NCI-H446 treated with DMSO at 0.1 percent for 48 hours (cell line): Measurements from ENCODE around the gene PRKD1.

ENCODE experiments used
- DNase-seq: peaks from one replicate; lab custom pipeline; 2025; lab: John Stamatoyannopoulos, UW

Gene PRKD1

GRCh38 chr14:29927376-29928116 lies at the start of gene PRKD1:
Gene PRKD1 (minus strand): TSS chr14:29927847.
- peak; percentile 59 for DNase-seq

DNA sequence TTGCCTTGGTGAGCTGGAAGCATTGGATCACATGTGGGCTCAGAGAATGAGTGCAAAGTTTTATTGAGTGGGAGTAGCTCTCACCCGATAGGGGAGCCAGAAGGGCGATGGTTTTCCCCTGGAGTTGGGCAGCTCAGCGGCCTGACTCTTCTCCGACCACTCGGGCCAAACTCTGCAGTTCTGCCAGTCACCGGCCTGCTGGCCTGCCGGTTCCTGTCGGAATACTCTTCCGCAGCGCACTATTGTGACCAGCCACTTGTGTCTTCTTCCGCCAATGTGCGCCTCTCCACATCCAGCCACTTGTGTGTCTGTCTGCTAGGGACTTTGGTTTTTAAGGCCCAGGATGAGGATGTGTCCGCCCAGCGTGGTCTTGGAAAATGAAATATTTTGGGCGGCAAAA lies 43.5 kb upstream of the PRKD1 start:
- no peak for DNase-seq

GRCh38 chr14:29955087-29955486 lies 27.4 kb upstream of the PRKD1 start:
- DNase-seq: no peak

GRCh38 chr14:29953501-29953900 lies 25.9 kb upstream of the PRKD1 start:
- DNase-seq: no peak

- DNase-seq: no peak
Measured at GRCh38 chr14:29944091-29944490, 16.4 kb upstream of the PRKD1 start.

- no peak for DNase-seq
Measured at GRCh38 chr14:29941401-29941800, 13.8 kb upstream of the PRKD1 start.

DNA sequence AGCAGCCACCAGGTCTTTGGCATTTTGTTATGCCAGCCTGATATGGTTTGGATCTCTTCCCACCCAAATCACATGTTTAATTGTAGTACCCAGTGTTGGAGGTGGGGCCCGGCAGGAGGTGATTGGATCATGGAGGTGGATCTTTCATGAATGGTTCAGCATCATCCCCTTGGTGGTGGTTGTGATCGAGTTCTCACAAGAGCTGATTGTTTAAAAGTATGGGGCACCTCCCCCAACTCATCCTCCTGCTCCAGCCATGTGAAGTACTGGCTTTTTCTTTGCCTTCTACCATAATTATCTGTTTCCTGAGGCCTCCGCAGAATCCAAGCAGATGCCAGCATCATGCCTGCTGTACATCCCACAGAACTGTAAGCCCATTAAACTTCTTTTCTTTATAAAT lies 12.8 kb upstream of the PRKD1 start:
- DNase-seq: no peak

- no peak for DNase-seq
Measured at GRCh38 chr14:29937116-29937515, 9.5 kb upstream of the PRKD1 start.

GRCh38 chr14:29930283-29930682 lies 2.6 kb upstream of the PRKD1 start:
- no peak for DNase-seq

DNA sequence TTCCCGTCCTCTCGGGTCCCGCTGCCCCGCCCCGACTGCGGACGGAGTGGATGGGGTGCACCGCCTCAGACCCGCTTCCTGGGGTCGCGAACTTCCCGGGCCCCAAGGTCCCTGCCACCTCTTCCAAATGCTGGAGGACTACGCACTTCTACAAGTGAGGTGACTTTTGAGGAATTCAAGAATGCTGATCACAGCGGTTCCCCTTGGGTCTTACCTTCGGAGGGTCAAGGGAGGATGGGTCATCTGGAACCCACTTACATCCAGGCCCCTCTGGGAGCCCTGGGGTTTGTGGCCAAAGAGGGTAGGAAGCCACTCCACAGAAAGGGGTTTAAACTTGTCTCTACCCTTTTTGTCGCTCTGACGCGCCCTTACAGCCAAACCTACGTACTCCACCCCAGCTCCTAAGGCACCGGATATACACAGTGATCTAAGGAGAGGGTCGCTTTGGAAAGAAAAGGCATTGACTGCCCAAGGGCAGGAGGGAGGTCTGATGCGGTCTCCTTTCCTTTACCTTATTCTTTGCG lies 532 bp upstream of the PRKD1 start:
- DNase-seq: no peak

DNA sequence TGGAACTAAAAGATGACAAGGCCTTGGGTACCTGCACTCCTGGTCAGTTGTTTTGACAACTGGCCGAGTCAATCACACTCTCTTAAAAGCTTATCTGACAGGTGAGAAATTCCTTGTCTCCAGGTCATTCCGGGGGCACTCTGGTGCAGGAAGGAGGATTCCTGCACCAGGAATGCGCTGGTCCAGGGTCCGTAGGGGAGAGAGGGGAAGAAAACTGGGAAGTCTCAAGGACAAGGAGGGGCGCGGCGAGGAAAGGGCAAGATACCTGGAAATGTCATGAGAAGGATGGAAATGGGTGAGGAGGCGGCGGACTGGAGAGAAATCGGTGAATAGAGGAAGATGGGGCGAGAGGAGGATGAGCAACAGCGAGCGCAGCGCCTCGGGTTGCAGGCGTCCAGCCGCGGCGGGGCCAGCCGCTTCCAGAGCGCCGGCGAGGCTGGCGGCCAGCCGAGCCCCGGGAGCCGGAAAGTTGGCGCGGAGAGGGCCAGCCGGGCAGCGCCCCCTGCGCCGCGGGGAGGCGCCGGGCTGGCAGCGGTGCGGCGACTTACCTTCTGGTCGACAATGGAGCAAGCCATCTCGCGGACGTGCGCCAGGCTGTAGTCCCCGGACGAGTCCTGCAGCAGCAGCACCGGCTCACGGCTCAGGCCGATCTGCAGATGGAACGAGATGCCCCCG lies 809 bp downstream of the PRKD1 start:
- DNase-seq: peak; percentile 89

GRCh38 chr14:29926228-29926627 lies 1.4 kb downstream of the PRKD1 start:
- no peak for DNase-seq

DNA sequence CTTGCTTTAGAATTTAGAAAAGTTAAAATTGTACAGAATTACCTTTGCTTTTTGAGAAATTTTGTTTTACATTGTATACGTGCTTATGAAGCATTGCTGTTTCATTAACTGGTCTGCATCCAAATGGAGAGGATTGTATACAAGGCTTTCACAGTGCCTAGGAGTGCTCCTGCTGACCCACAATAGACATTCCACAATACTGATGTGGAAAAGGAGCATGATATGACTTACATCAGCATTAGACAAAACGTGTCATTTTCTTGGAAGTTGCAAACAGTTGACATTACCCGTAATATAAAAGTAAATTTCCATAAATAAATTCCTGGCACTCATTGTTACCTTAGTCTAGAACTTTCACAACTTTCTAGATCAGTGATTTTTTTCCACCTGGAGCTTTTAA lies 1.9 kb downstream of the PRKD1 start:
- DNase-seq: no peak

DNA sequence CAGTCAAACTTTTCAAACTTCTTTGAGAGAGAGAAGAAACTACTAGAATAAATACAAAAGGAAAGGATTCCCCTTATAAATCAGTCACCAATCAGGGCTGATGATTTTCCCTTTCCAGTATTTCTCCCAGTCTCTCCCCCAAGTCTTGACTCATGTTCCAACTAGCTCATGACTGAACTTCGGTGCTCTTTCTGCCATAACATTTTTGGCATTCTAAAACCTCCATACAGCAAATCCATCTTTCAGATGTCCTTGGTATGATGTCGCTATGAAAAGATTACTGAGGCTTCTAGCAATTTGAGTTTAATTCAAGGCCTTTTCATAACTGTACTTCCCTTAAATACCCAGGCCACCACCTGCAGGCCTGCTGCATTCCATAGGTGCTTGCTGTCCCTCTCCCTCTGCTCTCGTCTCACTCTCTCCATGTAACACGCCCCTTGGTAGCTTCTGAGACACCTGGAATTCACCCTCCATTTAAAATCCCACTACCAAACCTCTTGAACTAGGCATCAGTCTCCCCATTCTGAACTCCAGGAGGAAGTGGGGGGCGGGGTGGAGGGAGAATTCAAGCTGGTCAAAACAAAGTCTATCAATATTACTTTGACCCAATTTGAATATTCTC lies 2.4 kb downstream of the PRKD1 start:
- DNase-seq: no peak

GRCh38 chr14:29919845-29920244 lies 7.8 kb downstream of the PRKD1 start:
- no peak for DNase-seq

- DNase-seq: no peak
Measured at GRCh38 chr14:29918981-29919380, 8.7 kb downstream of the PRKD1 start.

DNA sequence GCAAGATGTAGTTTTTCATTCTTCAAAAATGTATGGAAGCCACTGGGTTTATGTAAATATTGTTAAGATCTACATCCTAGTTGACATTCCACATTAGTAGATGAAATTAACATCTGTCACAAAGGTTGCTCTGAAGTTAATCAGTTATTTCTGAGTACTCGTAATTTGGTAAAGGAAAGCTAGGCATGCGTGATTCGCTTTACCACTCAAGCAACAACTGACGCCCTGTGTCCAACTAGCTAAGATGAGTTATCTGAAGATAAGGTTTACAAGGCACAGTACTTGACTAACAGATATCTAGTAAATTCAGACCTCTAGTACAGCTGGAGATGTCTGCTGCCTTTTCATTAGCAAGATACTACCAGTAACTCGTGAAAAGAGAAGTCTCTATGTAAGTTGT lies 14.1 kb downstream of the PRKD1 start:
- DNase-seq: no peak

- DNase-seq: peak; percentile 43
Measured at GRCh38 chr14:29911810-29912209, 15.8 kb downstream of the PRKD1 start.

DNA sequence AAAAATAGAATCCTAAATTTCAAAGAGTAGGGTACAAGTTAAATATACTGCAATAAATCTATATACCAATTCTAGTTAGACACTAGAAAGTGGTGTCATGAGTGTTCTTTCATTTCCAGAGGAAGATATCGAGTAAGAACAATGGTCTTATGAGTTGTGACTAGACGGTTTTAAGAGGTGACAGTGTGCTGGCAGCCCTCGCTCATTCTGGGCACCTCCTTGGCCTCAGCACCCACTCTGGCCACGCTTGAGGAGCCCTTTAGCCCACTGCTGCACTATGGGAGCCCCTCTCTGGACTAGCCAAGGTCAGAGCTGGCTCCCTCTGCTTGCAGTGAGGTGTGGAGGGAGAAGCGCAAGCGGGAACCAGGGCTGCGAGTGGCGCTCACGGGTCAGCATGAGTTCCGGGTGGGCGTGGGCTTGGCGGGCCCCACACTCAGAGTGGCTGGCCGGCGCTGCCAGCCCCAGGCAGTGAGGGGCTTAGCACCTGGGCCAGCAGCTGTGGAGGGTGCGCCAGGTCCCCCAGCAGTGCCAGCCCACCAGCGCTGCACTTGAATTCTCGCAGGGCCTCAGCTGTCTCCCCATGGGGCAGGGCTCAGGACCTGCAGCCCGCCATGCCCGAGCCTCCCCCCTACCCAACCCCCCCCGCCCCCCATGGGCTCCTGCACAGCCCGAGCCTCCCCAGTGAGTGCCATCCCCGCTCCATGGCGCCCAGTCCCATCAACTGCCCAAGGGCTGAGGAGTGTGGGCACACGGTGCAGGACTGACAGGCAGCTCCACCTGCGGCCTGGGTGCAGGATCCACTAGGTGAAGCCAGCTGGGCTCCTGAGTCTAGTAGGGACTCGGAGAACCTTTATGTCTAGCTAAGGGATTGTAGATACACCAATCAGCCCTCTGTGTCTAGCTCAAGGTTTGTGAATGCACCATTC lies 18.7 kb downstream of the PRKD1 start:
- no peak for DNase-seq

- DNase-seq: no peak
Measured at GRCh38 chr14:29906256-29906870, 21.3 kb downstream of the PRKD1 start.

DNA sequence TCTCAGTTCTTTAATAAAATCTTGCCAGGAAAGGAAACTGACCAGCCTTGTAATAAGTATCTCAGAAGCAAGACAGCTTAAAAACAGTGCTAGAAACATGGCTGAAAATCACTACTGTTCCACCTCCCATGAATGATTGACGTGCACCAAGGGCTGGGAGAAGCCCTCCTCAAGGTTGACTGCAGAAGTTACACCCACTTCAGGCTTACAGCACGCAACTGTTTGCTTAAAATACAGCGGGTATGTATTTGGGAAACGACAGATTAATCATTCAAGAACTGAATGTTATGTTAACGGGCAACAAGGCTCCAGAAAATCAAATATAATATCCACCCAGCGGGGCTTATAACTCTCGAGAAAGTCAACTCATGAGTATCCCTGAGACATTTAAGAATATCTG lies 22.1 kb downstream of the PRKD1 start:
- DNase-seq: no peak
